CD4-positive, alpha-beta T cell (primary cell): ENCODE data around the gene SFXN3. TPM values are rescaled to one million over a fixed set of nuclear protein-coding genes. Genes with fewer than 3 reads are reported as not detected.
A peak's percentile ranks its signal among the peaks of the same experiment; 100 is the strongest.

ENCODE experiments used
- ATAC-seq: fragments of 200-7000 bp; cut with Tn5 transposase; one replicate; pipeline ENCODE4 v1.10.0; 2022; ENCODE audit warnings: mild to moderate bottlenecking; ENCODE audit not compliant: poor library complexity
- CTCF ChIA-PET: fragments of 350-600 bp; sonication (Branson Sonifier 250); formaldehyde crosslinking; loops from one replicate; lab custom pipeline; 2021; ENCODE audit warnings: antibody characterized with exemption, inconsistent platforms; lab: Charles Lee
- POLR2A ChIA-PET: fragments of 350-600 bp; sonication (Branson Sonifier 250); formaldehyde crosslinking; loops from one replicate; lab custom pipeline; 2021; ENCODE audit warnings: antibody characterized with exemption, inconsistent platforms; lab: Charles Lee
- DNase-seq, 14 experiments: peaks; one replicate each; pipeline ENCODE4 v3.0.0-alpha.2; 2013 to 2020; ENCODE audit warnings: mixed read lengths in 2 of 14
- H3K27ac ChIP-seq, 2 donors: one replicate each; pipeline versions ENCODE4 v1.5.1 to v1.7.0; 2013; ENCODE audit warnings: low read length in 2 of 2, low read depth in 1 of 2, mild to moderate bottlenecking in 1 of 2
- H3K27me3 ChIP-seq, 2 experiments: 1 replicate in 1 of 2; 2 replicates in 1 of 2; pipeline versions ENCODE4 v1.6.1 to v1.7.0; 2013; ENCODE audit warnings: low read length in 2 of 2, control low read depth in 1 of 2, mild to moderate bottlenecking in 1 of 2, moderate library complexity in 1 of 2; ENCODE audit not compliant: insufficient read depth in 2 of 2, control insufficient read depth in 1 of 2
- H3K36me3 ChIP-seq: one replicate; pipeline ENCODE4 v1.6.1; 2013; ENCODE audit warnings: low read length, control low read depth; ENCODE audit not compliant: insufficient read depth
- H3K4me1 ChIP-seq: one replicate; pipeline ENCODE4 v1.6.1; 2013; ENCODE audit warnings: low read length, control low read depth; ENCODE audit not compliant: insufficient read depth
- H3K4me3 ChIP-seq: one replicate; pipeline ENCODE4 v1.5.1; 2013; ENCODE audit warnings: mild to moderate bottlenecking, low read length, moderate library complexity
- H3K9me3 ChIP-seq, 2 experiments: 1 replicate in 1 of 2; 2 replicates in 1 of 2; pipeline versions ENCODE4 v1.6.1 to v1.7.0; 2013; ENCODE audit warnings: low read length in 2 of 2, mild to moderate bottlenecking in 2 of 2, control low read depth in 1 of 2, moderate library complexity in 1 of 2; ENCODE audit not compliant: control insufficient read depth in 1 of 2, insufficient read depth in 1 of 2
- H3K27ac Mint-ChIP-seq: one replicate; pipeline ENCODE4 v1.8.0; 2020; ENCODE audit warnings: mixed read lengths
- H3K27me3 Mint-ChIP-seq: one replicate; pipeline ENCODE4 v1.8.0; 2021; ENCODE audit warnings: mixed read lengths
- H3K36me3 Mint-ChIP-seq: one replicate; pipeline ENCODE4 v1.8.0; 2021; ENCODE audit warnings: low read depth, mixed read lengths
- H3K4me1 Mint-ChIP-seq: one replicate; pipeline ENCODE4 v1.8.0; 2021; ENCODE audit warnings: low read depth, mixed read lengths
- H3K4me3 Mint-ChIP-seq: one replicate; pipeline ENCODE4 v1.8.0; 2020; ENCODE audit warnings: mild to moderate bottlenecking, mixed read lengths
- H3K9me3 Mint-ChIP-seq: one replicate; pipeline ENCODE4 v1.8.0; 2020; ENCODE audit warnings: mixed read lengths
- CTCF ChIP-seq: fragments of 200-600 bp; IDR thresholded peaks from one replicate; pipeline ENCODE4 v1.8.0; 2022; ENCODE audit warnings: antibody characterized with exemption, mild to moderate bottlenecking
- intact Hi-C, 2 experiments: fragments of 100-400 bp; cut with DNase I in 1 of 2; cut with micrococcal nuclease in 1 of 2; formaldehyde crosslinking; loops; one replicate each; pipeline versions ENCODE4 v1.15.1 to v1.9.0; 2023 to 2025; cut with DNase I, micrococcal nuclease
- total RNA-seq, 174 experiments: library from RNA in 2 of 174; stranded (reverse) in 2 of 174; gene quantifications; one replicate each; pipeline ENCODE4 v1.2.3 and lab custom pipeline; 2021 to 2026

Gene SFXN3
- total RNA-seq, 2 experiments from 2014 or later: 43.2 to 48.3 TPM

DNA sequence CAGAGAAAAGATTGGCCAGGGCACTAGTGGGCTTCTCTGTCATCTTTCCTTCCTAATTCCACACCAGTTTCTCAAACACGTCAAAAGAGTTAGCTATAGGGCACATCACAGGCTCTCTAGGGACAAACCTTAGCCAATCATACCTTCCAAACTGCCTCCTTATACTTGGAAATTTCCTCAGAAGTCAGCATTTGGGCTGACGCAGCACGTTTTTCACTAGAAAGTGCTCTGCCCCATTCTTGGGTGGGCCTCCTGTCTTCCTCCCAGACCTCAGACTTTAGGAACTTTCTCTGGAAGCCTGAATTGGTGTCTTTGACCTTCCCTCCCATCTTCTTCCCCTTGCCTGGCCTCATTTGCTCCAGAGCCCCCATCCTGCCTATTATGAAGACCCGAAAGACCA is 11.1 kb downstream of the SFXN3 start:
- ATAC-seq (no peak), DNase-seq (no peak)
- Mint-ChIP-seq H3K4me3 (peak overlapping the region; percentile 95), H3K27me3 (peaks cover 14% of the 10 kb centered on the region), H3K36me3 (peaks cover 30% of the 10 kb centered on the region), H3K4me1 (peaks cover 26% of the 10 kb centered on the region), H3K9me3 (no peaks in the 10 kb centered on the region), H3K27ac (peak overlapping the region; percentile 76)
- no peaks in the 10 kb centered on the region for H3K9me3 ChIP-seq
- H3K36me3 ChIP-seq: peaks cover 32% of the 10 kb centered on the region
- no peak overlapping the region for H3K4me3 ChIP-seq
- TF ChIP-seq CTCF: no peak
- peaks cover 24% of the 10 kb centered on the region for H3K4me1 ChIP-seq
- no peak overlapping the region for H3K27ac ChIP-seq
- H3K27me3 ChIP-seq: peaks cover 5 to 8% of the 10 kb centered on the region in 2 experiments
- ChIA-PET CTCF (interaction anchor here (0.8 to 3.7 kb wide), 12 partner anchors 9 to 506 kb away, joined by 3 to 36 read pairs (median 8); partner anchors contain the start of genes HIF1AN, KAZALD1, PDZD7 and SFXN3), POLR2A (interaction anchor here (1.0 to 4.9 kb wide), 9 partner anchors 8 to 80 kb away, joined by 3 to 48 read pairs (median 5); partner anchors contain the start of genes KAZALD1, PDZD7 and SFXN3)
- intact Hi-C loops: loop anchor here (2.0 to 10.0 kb wide), 4 partner anchors 19 to 1703 kb away; partner anchors contain the start of genes BLOC1S2 (in 1 of the 2), KAZALD1 (in 1 of the 2) and WBP1L (in 1 of the 2)

GRCh38 chr10:101042667-101043362 is 11.8 kb downstream of the SFXN3 start:
- peaks cover 26% of the 10 kb centered on the region for H3K4me1 Mint-ChIP-seq
- no peaks in the 10 kb centered on the region for H3K9me3 Mint-ChIP-seq
- peak overlapping the region; percentile 66 for H3K4me3 ChIP-seq
- ATAC-seq (peak; percentile 74), DNase-seq (peak; percentile 58 to 93 (median 77))
- intact Hi-C loops: loop anchor here (2.0 to 10.0 kb wide), 4 partner anchors 18 to 1702 kb away; partner anchors contain the start of genes BLOC1S2 (in 1 of the 2), KAZALD1 (in 1 of the 2) and WBP1L (in 1 of the 2)
- H3K36me3 ChIP-seq: peaks cover 25% of the 10 kb centered on the region
- H3K9me3 ChIP-seq: peaks cover 0 to under 1% of the 10 kb centered on the region in 2 experiments
- CTCF ChIA-PET: interaction anchor here (0.5 to 3.7 kb wide), 11 partner anchors 8 to 507 kb away, joined by 3 to 36 read pairs (median 5); partner anchors contain the start of genes HIF1AN, PDZD7 and SFXN3
- H3K4me1 ChIP-seq: peaks cover 24% of the 10 kb centered on the region
- no peak for TF ChIP-seq CTCF
- H3K27ac Mint-ChIP-seq: peak overlapping the region; percentile 76
- peak overlapping the region; percentile 95 for H3K4me3 Mint-ChIP-seq
- peak overlapping the region in 1 of 2 donors; percentile 39 for H3K27ac ChIP-seq
- H3K27me3 Mint-ChIP-seq: peaks cover 17% of the 10 kb centered on the region
- H3K36me3 Mint-ChIP-seq: peaks cover 24% of the 10 kb centered on the region
- H3K27me3 ChIP-seq: peaks cover 10 to 15% of the 10 kb centered on the region in 2 experiments
- POLR2A ChIA-PET: interaction anchor here (0.6 to 4.9 kb wide), 10 partner anchors 11 to 79 kb away, joined by 3 to 48 read pairs (median 4); partner anchors contain the start of genes KAZALD1, PDZD7 and SFXN3

DNA sequence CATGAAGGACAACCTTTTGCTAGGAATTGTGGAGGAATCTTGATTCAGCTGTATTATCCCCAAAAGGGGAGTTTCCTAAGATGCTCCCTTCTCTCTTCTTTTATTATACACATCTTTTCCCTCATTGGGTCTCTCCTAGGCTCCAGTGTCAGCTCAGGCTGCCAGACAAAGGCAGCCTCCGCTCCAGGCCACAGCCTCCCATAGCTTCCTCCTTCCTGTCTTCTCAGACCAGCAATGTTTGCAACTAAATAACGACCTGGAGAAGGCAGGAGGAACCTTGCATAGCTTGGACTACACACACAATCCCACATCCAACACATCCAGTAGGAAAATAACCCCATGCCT is 12.3 kb downstream of the SFXN3 start:
- H3K4me3 ChIP-seq: peak overlapping the region; percentile 66
- intact Hi-C loops: loop anchor here (2.0 to 10.0 kb wide), 4 partner anchors 17 to 1701 kb away; partner anchors contain the start of genes BLOC1S2 (in 1 of the 2), KAZALD1 (in 1 of the 2) and WBP1L (in 1 of the 2)
- H3K27ac Mint-ChIP-seq: no peak overlapping the region

More for the DNA sequence above, 12.3 kb downstream of the SFXN3 start:
- ChIA-PET CTCF (interaction anchor here (0.5 to 2.1 kb wide), 10 partner anchors 11 to 508 kb away, joined by 3 to 8 read pairs (median 4); partner anchors contain the start of genes HIF1AN, PDZD7 and SFXN3), POLR2A (interaction anchor here (0.6 to 4.9 kb wide), 9 partner anchors 12 to 79 kb away, joined by 3 to 48 read pairs (median 4); partner anchors contain the start of genes KAZALD1, PDZD7 and SFXN3)
- Mint-ChIP-seq H3K4me3 (peak overlapping the region; percentile 95), H3K27me3 (peaks cover 22% of the 10 kb centered on the region), H3K4me1 (peaks cover 28% of the 10 kb centered on the region), H3K9me3 (no peaks in the 10 kb centered on the region), H3K36me3 (peaks cover 18% of the 10 kb centered on the region)
- peak overlapping the region in 1 of 2 donors; percentile 39 for H3K27ac ChIP-seq
- no peak for TF ChIP-seq CTCF
- H3K27me3 ChIP-seq: peaks cover 15 to 20% of the 10 kb centered on the region in 2 experiments
- peaks cover 0 to 6% of the 10 kb centered on the region in 2 experiments for H3K9me3 ChIP-seq
- no peak for DNase-seq
- H3K36me3 ChIP-seq: peaks cover 20% of the 10 kb centered on the region
- ATAC-seq: no peak
- H3K4me1 ChIP-seq: peaks cover 29% of the 10 kb centered on the region
